K562 (cell line): Measurements from ENCODE around the gene EFCAB8. TPM values are rescaled to one million over a fixed set of nuclear protein-coding genes. Genes with fewer than 3 reads are reported as not detected.

Experiments
- ATAC-seq: fragments of 200-7000 bp; cut with Tn5 transposase; 3 replicates; pipeline ENCODE4 v1.9.1; 2020; ENCODE audit warnings: moderate library complexity
- BruUV-seq: library from RNA; stranded (reverse); fragments of 400-500 nt; replicated peaks from 2 replicates; lab custom pipeline; 2021; lab: Mats Ljungman, UMichigan
- CTCF ChIA-PET: fragments of 300-600 bp; formaldehyde crosslinking; extraction: SDS; loops from one replicate; lab custom pipeline; 2021; ENCODE audit warnings: low intra/inter-chr PET ratio; lab: Yijun Ruan, JAX
- POLR2A ChIA-PET: fragments of 300-600, 350-650 bp; sonication (Branson Sonifier 250); formaldehyde crosslinking; extraction: SDS; loops from one replicate; lab custom pipeline; 2021; ENCODE audit warnings: antibody characterized with exemption, inconsistent platforms; lab: Yijun Ruan, JAX
- DNase-seq, 4 experiments: peaks; one replicate each; pipeline versions ENCODE4 v3.0.0 to v3.0.0-alpha.2; 2011 to 2018; ENCODE audit warnings: low spot score in 3 of 4, mixed read lengths in 3 of 4; ENCODE audit errors: extremely low read depth in 1 of 4
- FAIRE-seq: peaks from 2 replicates; lab custom pipeline; 2011; peaks lifted over from hg19 to GRCh38; lab: Jason Lieb, UNC
- H2AFZ ChIP-seq: 2 replicates; pipeline ENCODE4 v1.6.0; 2011; ENCODE audit warnings: low read depth, low read length, control low read depth, inconsistent platforms
- H3K27ac ChIP-seq: fragments of 200-600 bp; 3 replicates; pipeline ENCODE4 v1.8.0; 2011; ENCODE audit warnings: low read depth, mild to moderate bottlenecking, control low read depth, inconsistent platforms, low read length, moderate library complexity, mixed read lengths; ENCODE audit errors: extremely low read depth
- H3K27me3 ChIP-seq, 2 experiments: fragments of 300-600 bp in 1 of 2; 2 replicates in 1 of 2; 3 replicates in 1 of 2; pipeline versions ENCODE4 v1.6.0 to v1.8.0; 2011; ENCODE audit warnings: inconsistent platforms in 2 of 2, low read length in 2 of 2, mild to moderate bottlenecking in 1 of 2, mixed read lengths in 1 of 2, moderate library complexity in 1 of 2; ENCODE audit not compliant: control insufficient read depth in 2 of 2, insufficient read depth in 2 of 2
- H3K36me3 ChIP-seq: fragments of 300-600 bp; 3 replicates; pipeline ENCODE4 v1.8.0; 2011; ENCODE audit warnings: mild to moderate bottlenecking, low read length, inconsistent platforms; ENCODE audit not compliant: control insufficient read depth, insufficient read depth
- H3K4me1 ChIP-seq, 2 experiments: fragments of 200-600 bp in 1 of 2; replicated peaks in 1 of 2; 2 replicates in 1 of 2; 3 replicates in 1 of 2; pipeline versions ENCODE4 v1.5.1 to v1.8.0; 2011; ENCODE audit warnings: inconsistent platforms in 2 of 2, low read length in 2 of 2, mild to moderate bottlenecking in 1 of 2, mixed read lengths in 1 of 2, moderate library complexity in 1 of 2; ENCODE audit not compliant: control insufficient read depth in 2 of 2, insufficient read depth in 2 of 2
- H3K4me2 ChIP-seq: 2 replicates; pipeline ENCODE4 v1.6.1; 2011; ENCODE audit warnings: low read length, control low read depth, inconsistent platforms, mixed read lengths; ENCODE audit not compliant: insufficient read depth
- H3K4me3 ChIP-seq: fragments of 200-600 bp; sonication (generic), shearing (Covaris generic); 2 replicates; pipeline ENCODE4 v1.5.1; 2016; ENCODE audit warnings: control low read depth, inconsistent platforms
- H3K79me2 ChIP-seq: fragments of 200-600 bp; 3 replicates; pipeline ENCODE4 v1.8.0; 2011; ENCODE audit warnings: low read length, inconsistent platforms; ENCODE audit not compliant: control insufficient read depth, insufficient read depth
- H3K9ac ChIP-seq, 2 experiments: 2 replicates each; pipeline versions ENCODE4 v1.6.0 to v1.6.1; 2011; ENCODE audit warnings: low read depth in 2 of 2, low read length in 2 of 2, control low read depth in 1 of 2, inconsistent platforms in 1 of 2, mild to moderate bottlenecking in 1 of 2, mixed read lengths in 1 of 2; ENCODE audit not compliant: insufficient read depth in 1 of 2
- H3K9me1 ChIP-seq: one replicate; pipeline ENCODE4 v1.6.0; 2011; ENCODE audit warnings: inconsistent platforms, mild to moderate bottlenecking, low read length, moderate library complexity; ENCODE audit not compliant: control insufficient read depth, insufficient read depth
- H3K9me3 ChIP-seq: replicated peaks from 2 replicates; pipeline ENCODE4 v1.5.1; 2011; ENCODE audit warnings: low read depth, low read length, inconsistent platforms; ENCODE audit not compliant: control insufficient read depth, insufficient read depth
- H4K20me1 ChIP-seq: replicated peaks from 2 replicates; pipeline ENCODE4 v1.6.1; 2011; ENCODE audit warnings: low read length, inconsistent platforms, mixed read lengths; ENCODE audit not compliant: control insufficient read depth, insufficient read depth
- DNMT1 ChIP-seq: fragments of 450-650 bp; IDR thresholded peaks from 2 replicates; pipeline ENCODE4 v1.6.1; 2016; ENCODE audit warnings: antibody characterized with exemption, mild to moderate bottlenecking
- NFIC ChIP-seq: fragments of 450-650 bp; IDR thresholded peaks from 2 replicates; pipeline ENCODE4 v1.6.1; 2017; ENCODE audit warnings: mild to moderate bottlenecking, inconsistent platforms
- PYGO2 ChIP-seq: fragments of 450-650 bp; IDR thresholded peaks from 2 replicates; pipeline ENCODE4 v1.6.1; 2016; ENCODE audit warnings: mild to moderate bottlenecking, missing genetic modification characterization, moderate library complexity, missing compliant biosample characterization
- RBM17 ChIP-seq: fragments of 200-400 bp; formaldehyde crosslinking; IDR thresholded peaks from 2 replicates; pipeline ENCODE4 v1.6.1; 2017; ENCODE audit warnings: low read depth, mild to moderate bottlenecking, low read length, borderline replicate concordance
- ZNF77 ChIP-seq: fragments of 250-450 bp; sonication (Bioruptor Pico); IDR thresholded peaks from 2 replicates; pipeline ENCODE4 v1.5.0; 2020
- WGBS: fragments of 100-300 bp; shearing (Covaris generic); methylation state at CpG from one replicate; pipeline ENCODE4 v1.1.6; 2016; ENCODE audit warnings: low coverage, mixed read lengths; ENCODE audit not compliant: insufficient coverage; ENCODE audit errors: missing lambda C conversion rate; 5-methylcytosine and 5-hydroxymethylcytosine counted together
- in situ Hi-C: fragments of 300-500 bp; cut with MboI; formaldehyde crosslinking; loops from 4 replicates; pipeline ENCODE4 v1.15.0; 2018; ENCODE audit warnings: inconsistent platforms, mixed read lengths
- intact Hi-C: fragments of 100-400 bp; cut with micrococcal nuclease; formaldehyde crosslinking; loops from 2 replicates; pipeline ENCODE4 v1.14.2; 2022
- polyA plus RNA-seq, 8 experiments: library from polyadenylated mRNA; depleted of rRNA in 4 of 8; stranded (reverse) in 5 of 8; unstranded in 3 of 8; fragments of >200 nt; fragmentation: Nextera tagmentation in 2 of 8; fragmentation: Illumina TruSeq in 1 of 8; extraction: Ambion mirVana in 2 of 8; extraction: Trizol in 1 of 8; gene quantifications; 2 replicates each; pipeline versions ENCODE4 v1.2.1 to v1.2.3, GENCODE V29; 2011 to 2014; ENCODE audit warnings: inconsistent platforms in 1 of 8, missing spikeins in 1 of 8
- total RNA-seq, 7 experiments: library from RNA; depleted of rRNA in 6 of 7; stranded (reverse); fragments of >200 nt in 6 of 7; fragmentation: Illumina TruSeq in 2 of 7; extraction: Trizol in 2 of 7; gene quantifications; 2 replicates each; pipeline versions ENCODE4 v1.2.1 to v1.2.3, GENCODE V29; 2011 to 2021; ENCODE audit warnings: low replicate concordance in 1 of 7

The EFCAB8 gene
- total and polyA plus RNA-seq, 9 of the 15 experiments (the other 6 are each of a cell fraction or from before 2014, with no cell fraction given) = 0.03 to 0.18 (median 0.11) TPM; not detected in 6

GRCh38 chr20:32914031-32914430, 55.3 kb downstream of the EFCAB8 start:
- H3K27me3 ChIP-seq = peaks cover 3 to 38% of the 10 kb centered on the region in 2 experiments; a peak in 4 of 5 replicates
- no peaks in the 10 kb centered on the region for H4K20me1 ChIP-seq
- POLR2A ChIA-PET = no interaction called here
- H3K9ac ChIP-seq = no peak overlapping the region
- in situ Hi-C loops = no loop called here
- no peak overlapping the region for H2AFZ ChIP-seq
- ATAC-seq (no peak), DNase-seq (no peak), FAIRE-seq (no peak)
- H3K9me3 ChIP-seq = 0 out of 2 replicates have a peak, but pooled peaks cover 2% of the 10 kb centered on the region
- no peaks in the 10 kb centered on the region for H3K79me2 ChIP-seq
- WGBS = 0% methylated on average over 1 of the region's 1 CpG
- CTCF ChIA-PET = no interaction called here
- no peak overlapping the region for H3K4me2 ChIP-seq
- no peak overlapping the region for H3K4me3 ChIP-seq
- TF ChIP-seq ZNF77 (no peak), RBM17 (no peak), NFIC (no peak), DNMT1 (no peak)
- no TSS peak for BruUV-seq
- H3K27ac ChIP-seq = no peak overlapping the region
- H3K4me1 ChIP-seq = no peaks in the 10 kb centered on the region
- intact Hi-C loops = no loop called here
- H3K9me1 ChIP-seq = no peaks in the 10 kb centered on the region
- H3K36me3 ChIP-seq = no peaks in the 10 kb centered on the region

GRCh38 chr20:32917191-32917950, 58.6 kb downstream of the EFCAB8 start:
- in situ Hi-C loops = no loop called here
- 1% methylated on average over 9 of the region's 9 CpGs for WGBS
- intact Hi-C loops = no loop called here
- Histone ChIP-seq H2AFZ (no peak overlapping the region), H3K4me2 (no peak overlapping the region), H3K9ac (no peak overlapping the region), H3K27ac (no peak overlapping the region), H3K4me3 (no peak overlapping the region), H3K27me3 (peaks cover 0 to 29% of the 10 kb centered on the region in 2 experiments; a peak in 2 of 5 replicates), H3K79me2 (no peaks in the 10 kb centered on the region), H3K9me1 (no peaks in the 10 kb centered on the region), H3K9me3 (0 out of 2 replicates have a peak, but pooled peaks cover 2% of the 10 kb centered on the region), H3K36me3 (no peaks in the 10 kb centered on the region), H4K20me1 (no peaks in the 10 kb centered on the region), H3K4me1 (no peaks in the 10 kb centered on the region; a peak in 1 of 5 replicates)
- no peak for DNase-seq
- no peak for FAIRE-seq
- BruUV-seq = no TSS peak
- ATAC-seq = no peak
- no peak for TF ChIP-seq PYGO2
- POLR2A ChIA-PET = interaction anchor here (1.2 kb wide), 1 partner anchor 9 kb away, joined by 3 read pairs; no protein-coding TSS in a partner anchor
- CTCF ChIA-PET = no interaction called here
